Bronchial epithelial cell (primary cell): Measurements from ENCODE around the gene CATSPERB. TPM values are rescaled to one million over a fixed set of nuclear protein-coding genes. Genes with fewer than 3 reads are reported as not detected.

Source experiments
- DNase-seq: peaks from one replicate; pipeline ENCODE4 v3.0.0-alpha.2; 2010; ENCODE audit warnings: low read depth
- FAIRE-seq: peaks from 2 replicates; lab custom pipeline; 2011; peaks lifted over from hg19 to GRCh38; lab: Jason Lieb, UNC
- H3K27me3 ChIP-seq: 2 replicates; pipeline ENCODE4 v1.5.1; 2011; ENCODE audit warnings: low read length; ENCODE audit not compliant: control insufficient read depth, insufficient read depth
- H3K36me3 ChIP-seq: 2 replicates; pipeline ENCODE4 v1.5.1; 2011; ENCODE audit warnings: low read length; ENCODE audit not compliant: control insufficient read depth, insufficient read depth
- H3K4me3 ChIP-seq: 2 replicates; pipeline ENCODE4 v1.5.1; 2011; ENCODE audit warnings: mild to moderate bottlenecking, low read depth, low read length, control low read depth
- total RNA-seq: library from RNA; depleted of rRNA; stranded (reverse); fragments of >200 nt; gene quantifications from 2 replicates; pipeline ENCODE4 v1.2.1, GENCODE V29; 2014
- TF ChIP-seq, protein P1 (sequence below): IDR thresholded peaks from 2 replicates; pipeline ENCODE4 v1.5.1; 2011; ENCODE audit warnings: mild to moderate bottlenecking, moderate library complexity, low read length, control low read depth, inconsistent platforms; ENCODE audit not compliant: insufficient read depth, severe bottlenecking

Gene CATSPERB
- total RNA-seq, 1 donor from 2014 or later, result 2.1 TPM

DNA sequence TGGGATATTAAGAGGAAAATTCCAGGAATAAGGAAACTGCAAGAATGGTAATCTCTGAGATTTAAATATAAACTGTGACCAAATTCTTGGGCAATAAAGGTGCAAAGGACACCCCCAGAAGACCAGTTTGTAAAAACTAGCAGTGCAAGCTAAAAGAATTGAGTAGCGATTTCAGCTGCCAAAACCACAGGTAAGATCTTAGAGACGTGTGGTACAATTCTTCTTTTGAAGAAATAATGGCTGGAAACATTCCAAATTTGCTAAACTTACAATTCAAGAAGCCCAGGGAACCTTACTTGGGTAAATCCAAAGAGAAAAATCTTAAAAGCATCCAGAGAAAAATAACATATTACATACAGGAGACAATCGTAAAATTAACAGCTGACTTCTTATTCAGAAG, 12.0 kb downstream of the CATSPERB start:
- Histone ChIP-seq H3K4me3 (no peak overlapping the region), H3K27me3 (no peaks in the 10 kb centered on the region), H3K36me3 (no peaks in the 10 kb centered on the region)
- TF ChIP-seq, protein P1, sequence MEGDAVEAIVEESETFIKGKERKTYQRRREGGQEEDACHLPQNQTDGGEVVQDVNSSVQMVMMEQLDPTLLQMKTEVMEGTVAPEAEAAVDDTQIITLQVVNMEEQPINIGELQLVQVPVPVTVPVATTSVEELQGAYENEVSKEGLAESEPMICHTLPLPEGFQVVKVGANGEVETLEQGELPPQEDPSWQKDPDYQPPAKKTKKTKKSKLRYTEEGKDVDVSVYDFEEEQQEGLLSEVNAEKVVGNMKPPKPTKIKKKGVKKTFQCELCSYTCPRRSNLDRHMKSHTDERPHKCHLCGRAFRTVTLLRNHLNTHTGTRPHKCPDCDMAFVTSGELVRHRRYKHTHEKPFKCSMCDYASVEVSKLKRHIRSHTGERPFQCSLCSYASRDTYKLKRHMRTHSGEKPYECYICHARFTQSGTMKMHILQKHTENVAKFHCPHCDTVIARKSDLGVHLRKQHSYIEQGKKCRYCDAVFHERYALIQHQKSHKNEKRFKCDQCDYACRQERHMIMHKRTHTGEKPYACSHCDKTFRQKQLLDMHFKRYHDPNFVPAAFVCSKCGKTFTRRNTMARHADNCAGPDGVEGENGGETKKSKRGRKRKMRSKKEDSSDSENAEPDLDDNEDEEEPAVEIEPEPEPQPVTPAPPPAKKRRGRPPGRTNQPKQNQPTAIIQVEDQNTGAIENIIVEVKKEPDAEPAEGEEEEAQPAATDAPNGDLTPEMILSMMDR, result no peak
- FAIRE-seq (no peak), DNase-seq (no peak)

DNA sequence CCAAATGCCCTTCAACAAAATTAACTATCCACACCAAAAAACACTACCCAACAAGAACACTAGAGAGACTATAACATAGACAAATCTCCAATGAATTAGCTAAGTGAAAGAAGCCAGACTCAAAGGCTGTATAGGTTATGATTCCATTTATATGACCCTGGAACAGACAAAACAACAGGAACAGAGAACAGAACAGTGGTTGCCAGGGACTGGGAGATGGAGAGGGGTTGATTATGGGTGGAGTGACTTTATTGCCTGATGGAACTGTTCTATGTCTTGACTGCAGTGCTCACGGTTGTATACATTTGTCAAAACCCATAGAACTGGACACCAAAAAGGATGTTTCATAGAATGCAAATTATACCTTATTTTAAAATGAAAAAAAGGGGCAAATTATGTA, 14.9 kb downstream of the CATSPERB start:
- Histone ChIP-seq H3K4me3 (no peak overlapping the region), H3K27me3 (no peaks in the 10 kb centered on the region), H3K36me3 (no peaks in the 10 kb centered on the region)
- TF ChIP-seq, protein P1, result no peak
- no peak for FAIRE-seq
- DNase-seq, result no peak

DNA sequence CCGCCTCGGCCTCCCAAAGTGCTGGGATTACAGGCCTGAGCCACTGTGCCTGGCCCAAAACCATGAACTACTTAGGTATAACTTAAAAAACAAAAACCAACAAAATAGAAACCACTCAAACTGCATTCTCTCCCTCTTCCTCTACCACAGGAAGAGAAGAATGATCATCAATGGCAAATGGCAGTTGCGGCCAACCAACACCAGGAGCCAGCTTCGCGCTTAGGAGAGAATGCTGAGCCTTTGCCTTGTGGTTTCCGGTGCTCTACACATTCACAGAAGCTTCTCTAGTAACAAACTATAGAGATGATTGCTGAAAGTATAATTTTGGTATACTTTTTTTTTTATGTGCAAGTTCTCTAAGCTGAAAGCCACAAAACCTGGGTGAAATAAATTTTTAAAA, 17.1 kb downstream of the CATSPERB start:
- no peak overlapping the region for H3K4me3 ChIP-seq
- DNase-seq (no peak), FAIRE-seq (no peak)
- TF ChIP-seq, protein P1, result no peak
- H3K36me3 ChIP-seq, result no peaks in the 10 kb centered on the region
- H3K27me3 ChIP-seq, result no peaks in the 10 kb centered on the region

DNA sequence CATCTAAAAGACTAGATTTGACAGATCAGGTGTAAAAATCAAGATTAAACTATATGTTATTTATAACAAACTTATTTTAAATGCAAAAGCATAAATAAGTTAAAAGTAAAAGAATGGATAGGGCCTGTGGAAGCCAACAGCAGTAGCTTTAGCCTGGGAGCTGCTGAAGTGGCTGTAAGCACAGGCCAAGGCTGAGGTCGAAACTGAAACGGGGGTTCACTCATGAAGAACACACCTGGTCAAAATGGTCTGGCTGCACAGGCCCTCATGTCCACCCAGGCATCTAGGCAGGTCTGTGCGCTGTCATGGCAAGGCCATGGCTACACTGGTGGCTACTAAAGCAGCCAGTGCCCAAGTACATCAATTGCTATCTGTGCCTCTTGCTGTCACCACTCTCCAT, 23.1 kb downstream of the CATSPERB start:
- Histone ChIP-seq H3K4me3 (no peak overlapping the region), H3K27me3 (peaks cover 1% of the 10 kb centered on the region), H3K36me3 (no peaks in the 10 kb centered on the region)
- TF ChIP-seq, protein P1, result no peak
- FAIRE-seq (no peak), DNase-seq (no peak)

DNA sequence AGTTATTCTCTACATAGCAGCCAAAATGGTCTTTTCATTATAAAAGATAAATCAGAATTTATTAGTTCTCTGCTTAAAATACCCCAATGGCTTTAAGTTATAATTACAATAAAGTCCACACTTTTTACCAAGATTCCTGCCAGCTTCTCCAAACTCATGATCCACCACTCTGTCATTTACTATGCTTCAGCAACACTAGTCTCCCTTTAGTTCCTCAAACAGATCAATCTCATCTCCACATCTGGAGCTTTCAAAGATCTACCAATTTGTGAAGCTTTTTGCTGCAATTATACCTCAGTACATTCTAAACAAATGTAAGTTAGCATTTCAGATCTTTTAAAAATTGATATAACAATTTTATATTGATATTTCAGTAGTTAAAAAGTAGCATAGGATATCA, 24.9 kb downstream of the CATSPERB start:
- Histone ChIP-seq H3K36me3 (no peaks in the 10 kb centered on the region), H3K27me3 (peaks cover 1% of the 10 kb centered on the region), H3K4me3 (no peak overlapping the region)
- FAIRE-seq, result no peak
- TF ChIP-seq, protein P1, result no peak
- DNase-seq, result no peak

DNA sequence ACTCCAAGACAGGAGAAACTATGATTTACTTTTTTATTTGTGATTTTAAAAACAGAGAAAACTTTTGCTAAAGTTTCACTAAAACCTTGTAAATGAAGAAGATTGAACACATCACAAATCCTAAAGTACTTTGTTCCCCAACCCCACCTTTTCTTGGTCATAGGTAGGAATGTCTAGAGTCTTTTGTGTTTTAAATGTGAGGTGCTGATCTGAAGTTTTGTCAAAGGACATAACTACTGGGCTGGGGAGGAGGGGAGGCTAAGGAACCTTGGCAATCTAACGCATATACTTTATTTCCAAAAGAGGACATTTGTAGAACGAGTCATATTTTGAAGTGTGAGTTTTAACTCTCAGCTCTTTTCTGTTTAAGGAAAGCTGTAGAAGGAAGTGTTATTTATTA, 37.2 kb downstream of the CATSPERB start:
- H3K27me3 ChIP-seq, result no peaks in the 10 kb centered on the region
- no peak for DNase-seq
- TF ChIP-seq, protein P1, result no peak
- no peak for FAIRE-seq
- no peaks in the 10 kb centered on the region for H3K36me3 ChIP-seq
- no peak overlapping the region for H3K4me3 ChIP-seq
